GM19193 (cell line): ENCODE data around the gene HNRNPAB.

Experiments used
- POLR2A ChIP-seq: IDR thresholded peaks from 4 replicates; pipeline ENCODE4 v1.6.1; 2011; ENCODE audit not compliant: insufficient read depth, insufficient read length; ENCODE audit errors: extremely low read depth

The HNRNPAB gene

GRCh38 chr5:178206166-178207101, 2.1 kb downstream of the HNRNPAB start:
- TF ChIP-seq POLR2A: no peak

GRCh38 chr5:178207183-178207916, 3.0 kb downstream of the HNRNPAB start:
- no peak for TF ChIP-seq POLR2A

- TF ChIP-seq POLR2A: no peak
Measured at GRCh38 chr5:178207917-178208280, 3.6 kb downstream of the HNRNPAB start.

GRCh38 chr5:178208540-178209227, 4.4 kb downstream of the HNRNPAB start:
- peak; percentile 26 for TF ChIP-seq POLR2A

GRCh38 chr5:178209334-178210072, 5.2 kb downstream of the HNRNPAB start:
- peak; percentile 23 for TF ChIP-seq POLR2A

GRCh38 chr5:178210073-178210535, 5.8 kb downstream of the HNRNPAB start:
- peak; percentile 7 for TF ChIP-seq POLR2A

- TF ChIP-seq POLR2A: no peak
Measured at GRCh38 chr5:178210686-178211085, 6.4 kb downstream of the HNRNPAB start.

- TF ChIP-seq POLR2A: peak; percentile 25
Measured at GRCh38 chr5:178211095-178212048, 7.0 kb downstream of the HNRNPAB start.

GRCh38 chr5:178212241-178213002, 8.1 kb downstream of the HNRNPAB start:
- no peak for TF ChIP-seq POLR2A

- TF ChIP-seq POLR2A: no peak
Measured at GRCh38 chr5:178213003-178213461, 8.7 kb downstream of the HNRNPAB start.

GRCh38 chr5:178213748-178214151, 9.4 kb downstream of the HNRNPAB start:
- no peak for TF ChIP-seq POLR2A

- peak; percentile 12 for TF ChIP-seq POLR2A
Measured at GRCh38 chr5:178214160-178214803, 9.9 kb downstream of the HNRNPAB start.

- TF ChIP-seq POLR2A: peak; percentile 12
Measured at GRCh38 chr5:178215280-178216002, 11.1 kb downstream of the HNRNPAB start.
